ENCODE measurements around the gene WWC1.

WWC1 gene

GRCh38 chr5:168408561-168409305, 117.3 kb downstream of the WWC1 start:
- no peak overlapping the region for H3K4me3 ChIP-seq (ENCODE audit: low read depth, low read length)
- no peak for TF ChIP-seq CTCF (IDR thresholded peaks at IDR 0.05; ENCODE audit: borderline replicate concordance, insufficient read depth, low read depth, low read length)

GRCh38 chr5:168409591-168410458, 118.4 kb downstream of the WWC1 start:
- H3K4me3 ChIP-seq (ENCODE audit: low read depth, low read length): no peak overlapping the region
- no peak for TF ChIP-seq CTCF (IDR thresholded peaks at IDR 0.05; ENCODE audit: borderline replicate concordance, insufficient read depth, low read depth, low read length)

GRCh38 chr5:168411871-168412270, 120.4 kb downstream of the WWC1 start:
- no peak overlapping the region for H3K4me3 ChIP-seq (ENCODE audit: low read depth, low read length)
- no peak for TF ChIP-seq CTCF (IDR thresholded peaks at IDR 0.05; ENCODE audit: borderline replicate concordance, insufficient read depth, low read depth, low read length)

- no peak for TF ChIP-seq CTCF (IDR thresholded peaks at IDR 0.05; ENCODE audit: borderline replicate concordance, insufficient read depth, low read depth, low read length)
- H3K4me3 ChIP-seq (ENCODE audit: low read depth, low read length): no peak overlapping the region
Observed at GRCh38 chr5:168413062-168413461, 121.6 kb downstream of the WWC1 start.

GRCh38 chr5:168413596-168413995, 122.2 kb downstream of the WWC1 start:
- H3K4me3 ChIP-seq (ENCODE audit: low read depth, low read length): no peak overlapping the region
- TF ChIP-seq CTCF (IDR thresholded peaks at IDR 0.05; ENCODE audit: borderline replicate concordance, insufficient read depth, low read depth, low read length): no peak

- H3K4me3 ChIP-seq (ENCODE audit: low read depth, low read length): no peak overlapping the region
- TF ChIP-seq CTCF (IDR thresholded peaks at IDR 0.05; ENCODE audit: borderline replicate concordance, insufficient read depth, low read depth, low read length): no peak
Observed at GRCh38 chr5:168415401-168415800, 124.0 kb downstream of the WWC1 start.
